Caco-2 (cell line): ENCODE results near the gene ESRRB. TPM values are rescaled to one million over a fixed set of nuclear protein-coding genes. Genes with fewer than 3 reads are reported as not detected.

Experiments used
- Bru-seq: library from RNA; stranded (reverse); fragments of 400-500 nt; gene quantifications from one replicate; lab custom pipeline; 2021; lab: Mats Ljungman, UMichigan
- BruChase-seq, 2 experiments: library from RNA; stranded (reverse); fragments of 400-500 nt; gene quantifications; one replicate each; lab custom pipeline; 2021; lab: Mats Ljungman, UMichigan
- BruUV-seq: library from RNA; stranded (reverse); fragments of 400-500 nt; replicated peaks from 2 replicates; lab custom pipeline; 2021; lab: Mats Ljungman, UMichigan
- CTCF ChIA-PET: fragments of 300-600 bp; sonication (Branson Sonifier 250); formaldehyde crosslinking; loops from one replicate; lab custom pipeline; 2022; ENCODE audit warnings: antibody characterized with exemption; lab: Charles Lee
- POLR2A ChIA-PET: fragments of 300-600 bp; sonication (Branson Sonifier 250); formaldehyde crosslinking; loops from one replicate; lab custom pipeline; 2022; ENCODE audit warnings: antibody characterized with exemption; lab: Charles Lee
- DNase-seq, 2 experiments: peaks; one replicate each; pipeline versions ENCODE4 v3.0.0 to v3.0.0-alpha.2; 2020 to 2022
- H3K27me3 ChIP-seq: replicated peaks from 2 replicates; pipeline ENCODE4 v1.6.0; 2011; ENCODE audit warnings: low read length; ENCODE audit not compliant: control insufficient read depth, insufficient read depth
- H3K36me3 ChIP-seq: 2 replicates; pipeline ENCODE4 v1.5.1; 2011; ENCODE audit warnings: low read length; ENCODE audit not compliant: control insufficient read depth, insufficient read depth
- H3K4me1 ChIP-seq: fragments of 250-450 bp; sonication (Bioruptor Pico); 2 replicates; pipeline ENCODE4 v1.5.1; 2020; ENCODE audit warnings: mild to moderate bottlenecking
- H3K4me3 ChIP-seq: 2 replicates; pipeline ENCODE4 v1.5.1; 2011; ENCODE audit warnings: low read depth, mild to moderate bottlenecking, control low read depth, low read length
- H3K9me3 ChIP-seq: fragments of 250-450 bp; sonication (Bioruptor Pico); 2 replicates; pipeline ENCODE4 v1.5.1; 2020; ENCODE audit warnings: mild to moderate bottlenecking, moderate library complexity
- H3K27ac Mint-ChIP-seq: one replicate; pipeline ENCODE4 v1.8.0; 2022; ENCODE audit warnings: mixed read lengths; ENCODE audit not compliant: unreplicated experiment
- H3K27me3 Mint-ChIP-seq: one replicate; pipeline ENCODE4 v1.8.0; 2022; ENCODE audit warnings: mixed read lengths; ENCODE audit not compliant: insufficient read depth, unreplicated experiment
- H3K36me3 Mint-ChIP-seq: one replicate; pipeline ENCODE4 v1.8.0; 2022; ENCODE audit warnings: mild to moderate bottlenecking, mixed read lengths; ENCODE audit not compliant: insufficient read depth, unreplicated experiment
- H3K4me1 Mint-ChIP-seq: one replicate; pipeline ENCODE4 v1.8.0; 2022; ENCODE audit warnings: low read depth, mixed read lengths; ENCODE audit not compliant: unreplicated experiment
- H3K4me3 Mint-ChIP-seq: one replicate; pipeline ENCODE4 v1.8.0; 2022; ENCODE audit warnings: mild to moderate bottlenecking, moderate library complexity, mixed read lengths; ENCODE audit not compliant: unreplicated experiment
- H3K9me3 Mint-ChIP-seq: one replicate; pipeline ENCODE4 v1.8.0; 2022; ENCODE audit warnings: mixed read lengths; ENCODE audit not compliant: unreplicated experiment
- intact Hi-C: fragments of 100-400 bp; cut with micrococcal nuclease; formaldehyde crosslinking; loops from one replicate; pipeline ENCODE4 v1.10.0; 2022; ENCODE audit not compliant: unreplicated experiment
- long read RNA-seq: library from polyadenylated mRNA; stranded (forward); transcript quantifications from one replicate; pipeline ENCODE4 v2.0.0, GENCODE V29; 2022
- total RNA-seq: library from RNA; stranded (reverse); gene quantifications from 2 replicates; pipeline ENCODE4 v1.2.3, GENCODE V29; 2022
- TF ChIP-seq, protein P1 (sequence below), 2 experiments: fragments of 200-600 bp in 1 of 2; IDR thresholded peaks; 1 replicate in 1 of 2; 2 replicates in 1 of 2; pipeline versions ENCODE4 v1.5.1 to v1.8.0; 2011 to 2022; ENCODE audit warnings: antibody characterized with exemption in 1 of 2, control low read depth in 1 of 2, inconsistent platforms in 1 of 2, low read depth in 1 of 2, low read length in 1 of 2, mild to moderate bottlenecking in 1 of 2, moderate library complexity in 1 of 2; ENCODE audit not compliant: insufficient read depth in 1 of 2, severe bottlenecking in 1 of 2, unreplicated experiment in 1 of 2

The ESRRB gene
- total RNA-seq (not detected in 2 replicates), Bru-seq, nascent RNA (percentile 9 among the genes with signal in this experiment), BruChase-seq, experiment 1, labeled RNA remaining after a 2-hour chase (percentile 18 among the genes with signal in this experiment), BruChase-seq, experiment 2, labeled RNA remaining after a 6-hour chase (percentile 14 among the genes with signal in this experiment)
- long read RNA-seq = 0 reads

DNA sequence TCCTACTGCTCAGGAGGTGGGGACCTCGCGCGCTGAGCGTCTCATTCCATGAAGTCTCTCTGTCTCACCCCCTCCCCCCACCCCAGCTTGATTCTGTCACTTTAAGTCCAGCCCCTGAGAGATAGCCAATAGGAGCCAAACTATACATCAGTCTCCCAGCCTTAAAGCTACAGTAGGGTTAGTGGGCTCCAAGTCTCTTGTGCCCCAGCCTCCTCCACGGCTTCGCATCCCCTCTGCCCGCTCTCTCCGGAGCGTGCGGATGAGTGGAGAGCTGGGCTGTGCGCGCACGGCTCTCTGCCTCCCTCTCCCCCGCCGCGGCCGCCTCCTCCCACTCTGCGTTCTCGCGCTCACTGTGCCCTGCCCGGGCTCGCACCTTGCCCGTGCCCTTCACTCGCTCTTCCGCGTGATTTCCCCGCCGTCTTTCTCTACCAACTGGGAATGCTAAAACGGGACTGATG, at the start of gene ESRRB:
Gene ESRRB, plus strand, starts transcription at position 191 of the 458 bp plus-strand sequence. Its CDS starts 265 bp downstream, at position 456.
- Mint-ChIP-seq H3K36me3 (no peaks in the 10 kb centered on the region), H3K4me1 (peaks cover 6% of the 10 kb centered on the region), H3K4me3 (peak within 1 kb of the TSS; percentile 76), H3K27me3 (peaks cover 31% of the 10 kb centered on the region), H3K9me3 (no peaks in the 10 kb centered on the region), H3K27ac (no peak within 1 kb of the TSS)
- H3K4me3 ChIP-seq = peak within 1 kb of the TSS; percentile 16
- DNase-seq = peak in 1 of 2 experiments; percentile 8
- no TSS peak for BruUV-seq
- CTCF ChIA-PET = interaction anchor here (0.6 kb wide), 1 partner anchor 1874 kb away, joined by 4 read pairs; no protein-coding TSS in a partner anchor
- intact Hi-C loops = no loop called here
- TF ChIP-seq, protein P1, sequence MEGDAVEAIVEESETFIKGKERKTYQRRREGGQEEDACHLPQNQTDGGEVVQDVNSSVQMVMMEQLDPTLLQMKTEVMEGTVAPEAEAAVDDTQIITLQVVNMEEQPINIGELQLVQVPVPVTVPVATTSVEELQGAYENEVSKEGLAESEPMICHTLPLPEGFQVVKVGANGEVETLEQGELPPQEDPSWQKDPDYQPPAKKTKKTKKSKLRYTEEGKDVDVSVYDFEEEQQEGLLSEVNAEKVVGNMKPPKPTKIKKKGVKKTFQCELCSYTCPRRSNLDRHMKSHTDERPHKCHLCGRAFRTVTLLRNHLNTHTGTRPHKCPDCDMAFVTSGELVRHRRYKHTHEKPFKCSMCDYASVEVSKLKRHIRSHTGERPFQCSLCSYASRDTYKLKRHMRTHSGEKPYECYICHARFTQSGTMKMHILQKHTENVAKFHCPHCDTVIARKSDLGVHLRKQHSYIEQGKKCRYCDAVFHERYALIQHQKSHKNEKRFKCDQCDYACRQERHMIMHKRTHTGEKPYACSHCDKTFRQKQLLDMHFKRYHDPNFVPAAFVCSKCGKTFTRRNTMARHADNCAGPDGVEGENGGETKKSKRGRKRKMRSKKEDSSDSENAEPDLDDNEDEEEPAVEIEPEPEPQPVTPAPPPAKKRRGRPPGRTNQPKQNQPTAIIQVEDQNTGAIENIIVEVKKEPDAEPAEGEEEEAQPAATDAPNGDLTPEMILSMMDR (IDR thresholded peaks at IDR 0.05; ENCODE audit: insufficient read depth in 1 of 2, low read depth in 1 of 2, low read length in 1 of 2, severe bottlenecking in 1 of 2, unreplicated experiment in 1 of 2) = no peak
- POLR2A ChIA-PET = interaction anchor here (0.5 kb wide), 1 partner anchor 115 kb away, joined by 3 read pairs; no protein-coding TSS in a partner anchor
- H3K27me3 ChIP-seq = peaks cover 8% of the 10 kb centered on the region
- no peaks in the 10 kb centered on the region for H3K4me1 ChIP-seq
- H3K9me3 ChIP-seq = no peaks in the 10 kb centered on the region
- H3K36me3 ChIP-seq = no peaks in the 10 kb centered on the region

DNA sequence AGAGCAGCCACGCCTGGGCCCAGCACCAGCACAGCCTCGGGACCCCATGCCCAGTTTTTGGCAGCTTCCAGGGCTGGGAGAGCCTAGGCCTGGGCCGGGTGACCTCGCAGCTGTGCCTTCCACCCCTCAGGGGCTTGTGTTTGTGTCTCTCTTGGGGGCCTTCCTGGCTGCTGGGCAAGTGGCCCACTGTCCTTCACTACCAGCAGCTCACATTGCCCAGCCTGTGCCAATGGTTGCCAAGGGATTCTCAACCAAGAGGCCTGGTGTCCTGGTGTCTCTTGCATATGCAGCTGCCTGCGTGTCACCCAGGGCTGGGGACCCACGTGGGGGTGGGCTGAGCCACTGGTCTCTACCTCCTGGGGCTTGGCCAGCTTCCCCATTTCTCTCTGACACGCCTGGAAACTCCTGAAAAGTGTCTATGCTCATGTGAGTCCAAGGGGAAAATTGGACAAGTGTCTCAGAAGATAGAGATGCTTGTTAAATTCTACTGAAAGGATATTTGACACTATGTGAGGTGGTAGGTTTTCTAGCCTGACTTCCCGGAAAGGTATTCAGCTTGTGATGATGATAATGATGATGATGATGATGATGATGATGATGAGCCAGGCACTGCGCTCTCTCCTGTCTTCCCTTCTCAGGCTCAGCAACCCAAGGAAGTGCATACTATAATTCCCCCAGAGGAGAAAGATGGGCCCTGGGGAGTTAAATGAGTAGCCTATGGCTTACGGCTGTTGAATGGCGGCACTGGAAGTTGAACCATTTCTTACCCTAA, 48.8 kb upstream of the ESRRB start:
- Histone ChIP-seq H3K4me1 (no peaks in the 10 kb centered on the region), H3K4me3 (no peak overlapping the region), H3K27me3 (no peaks in the 10 kb centered on the region), H3K36me3 (no peaks in the 10 kb centered on the region), H3K9me3 (no peaks in the 10 kb centered on the region)
- TF ChIP-seq, protein P1 (IDR thresholded peaks at IDR 0.05; ENCODE audit: insufficient read depth in 1 of 2, low read depth in 1 of 2, low read length in 1 of 2, severe bottlenecking in 1 of 2, unreplicated experiment in 1 of 2) = no peak
- H3K27me3 Mint-ChIP-seq = peaks cover 24% of the 10 kb centered on the region
- intact Hi-C loops = no loop called here
- H3K4me1 Mint-ChIP-seq = no peaks in the 10 kb centered on the region
- no TSS peak for BruUV-seq
- ChIA-PET POLR2A (no interaction called here), CTCF (no interaction called here)
- no peaks in the 10 kb centered on the region for H3K9me3 Mint-ChIP-seq
- H3K4me3 Mint-ChIP-seq = no peak overlapping the region
- H3K36me3 Mint-ChIP-seq = no peaks in the 10 kb centered on the region
- no peak overlapping the region for H3K27ac Mint-ChIP-seq
- DNase-seq = no peak

DNA sequence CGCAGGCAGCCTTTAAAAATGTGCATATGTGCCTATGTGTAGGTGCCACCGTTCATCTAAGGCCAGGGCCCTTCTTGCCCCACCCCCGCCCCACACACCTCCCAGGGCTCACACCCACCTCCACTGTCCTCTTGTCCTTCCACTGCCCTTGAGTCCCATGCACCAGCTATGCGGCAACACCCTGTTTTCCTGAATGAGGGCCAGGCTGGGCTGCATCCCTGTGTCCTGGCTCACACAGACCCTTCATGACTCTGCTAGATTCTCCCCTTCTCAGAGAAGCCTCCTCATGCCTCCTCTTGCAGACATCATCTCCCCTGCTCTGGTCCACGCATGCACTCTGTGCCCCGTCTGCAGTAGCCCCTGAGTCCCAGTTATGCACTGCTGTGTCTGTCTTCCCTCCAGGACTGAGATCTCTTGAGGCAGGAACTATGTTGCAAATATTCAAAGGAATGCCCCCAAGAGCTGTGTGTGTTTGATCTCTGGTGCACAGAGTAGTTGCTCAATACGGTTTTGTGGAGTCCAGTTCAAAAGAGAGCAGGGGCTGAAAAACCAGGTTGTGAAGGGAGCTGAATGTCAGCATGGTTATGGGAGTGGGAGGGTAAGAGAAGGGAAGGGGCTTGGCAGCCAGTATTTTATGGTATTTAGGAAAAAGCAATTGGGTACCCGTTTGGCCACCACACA, 47.3 kb upstream of the ESRRB start:
- Histone ChIP-seq H3K9me3 (no peaks in the 10 kb centered on the region), H3K27me3 (no peaks in the 10 kb centered on the region), H3K36me3 (no peaks in the 10 kb centered on the region), H3K4me3 (no peak overlapping the region), H3K4me1 (no peaks in the 10 kb centered on the region)
- TF ChIP-seq, protein P1 (IDR thresholded peaks at IDR 0.05; ENCODE audit: insufficient read depth in 1 of 2, low read depth in 1 of 2, low read length in 1 of 2, severe bottlenecking in 1 of 2, unreplicated experiment in 1 of 2) = no peak
- ChIA-PET CTCF (no interaction called here), POLR2A (no interaction called here)
- DNase-seq = no peak
- H3K4me3 Mint-ChIP-seq = no peak overlapping the region
- H3K4me1 Mint-ChIP-seq = no peaks in the 10 kb centered on the region
- BruUV-seq = no TSS peak
- no peaks in the 10 kb centered on the region for H3K36me3 Mint-ChIP-seq
- no peaks in the 10 kb centered on the region for H3K9me3 Mint-ChIP-seq
- no peak overlapping the region for H3K27ac Mint-ChIP-seq
- intact Hi-C loops = no loop called here
- H3K27me3 Mint-ChIP-seq = peaks cover 17% of the 10 kb centered on the region
